Measurements from ENCODE around the gene RRP15.
A peak's percentile ranks its signal among the peaks of the same experiment; 100 is the strongest.

The RRP15 gene

GRCh38 chr1:218284917-218285635, at the start of gene RRP15:
TSS of gene RRP15 (plus strand) at chr1:218285293. CDS start at chr1:218285317, 24 bp downstream.
- intact Hi-C loops (cut with DNase I): no loop called here
- DNase-seq: peak; percentile 81 to 96 (median 89)

- intact Hi-C loops (cut with DNase I): no loop called here
- DNase-seq: no peak
Measured at GRCh38 chr1:218242171-218242570, 42.9 kb upstream of the RRP15 start.

GRCh38 chr1:218247339-218247738, 37.8 kb upstream of the RRP15 start:
- intact Hi-C loops (cut with DNase I): no loop called here
- no peak for DNase-seq

GRCh38 chr1:218249338-218250140, 35.6 kb upstream of the RRP15 start:
- intact Hi-C loops (cut with DNase I): no loop called here
- DNase-seq: peak in 1 of 42 donors; percentile 1

- DNase-seq: no peak
- intact Hi-C loops (cut with DNase I): no loop called here
Measured at GRCh38 chr1:218250492-218250891, 34.6 kb upstream of the RRP15 start.

GRCh38 chr1:218254296-218254946, 30.7 kb upstream of the RRP15 start:
- DNase-seq: no peak
- intact Hi-C loops (cut with DNase I): no loop called here

- DNase-seq: no peak
- intact Hi-C loops (cut with DNase I): no loop called here
Measured at GRCh38 chr1:218255090-218255489, 30.0 kb upstream of the RRP15 start.

- intact Hi-C loops (cut with DNase I): no loop called here
- DNase-seq: no peak
Measured at GRCh38 chr1:218257371-218257770, 27.7 kb upstream of the RRP15 start.

GRCh38 chr1:218257971-218258370, 27.1 kb upstream of the RRP15 start:
- DNase-seq: no peak
- intact Hi-C loops (cut with DNase I): no loop called here

- intact Hi-C loops (cut with DNase I): no loop called here
- DNase-seq: no peak
Measured at GRCh38 chr1:218259339-218259738, 25.8 kb upstream of the RRP15 start.

- no peak for DNase-seq
- intact Hi-C loops (cut with DNase I): no loop called here
Measured at GRCh38 chr1:218259800-218260199, 25.3 kb upstream of the RRP15 start.

- no peak for DNase-seq
- intact Hi-C loops (cut with DNase I): no loop called here
Measured at GRCh38 chr1:218262259-218262658, 22.8 kb upstream of the RRP15 start.

- no peak for DNase-seq
- intact Hi-C loops (cut with DNase I): no loop called here
Measured at GRCh38 chr1:218266356-218266755, 18.7 kb upstream of the RRP15 start.

- intact Hi-C loops (cut with DNase I): no loop called here
- no peak for DNase-seq
Measured at GRCh38 chr1:218272366-218272765, 12.7 kb upstream of the RRP15 start.

- intact Hi-C loops (cut with DNase I): no loop called here
- no peak for DNase-seq
Measured at GRCh38 chr1:218273762-218274479, 11.2 kb upstream of the RRP15 start.

- intact Hi-C loops (cut with DNase I): no loop called here
- no peak for DNase-seq
Measured at GRCh38 chr1:218274511-218274910, 10.6 kb upstream of the RRP15 start.

- intact Hi-C loops (cut with DNase I): no loop called here
- DNase-seq: no peak
Measured at GRCh38 chr1:218275823-218276222, 9.3 kb upstream of the RRP15 start.

- intact Hi-C loops (cut with DNase I): no loop called here
Measured at GRCh38 chr1:218281285-218281684, 3.8 kb upstream of the RRP15 start.

GRCh38 chr1:218284377-218284916, 646 bp upstream of the RRP15 start:
- DNase-seq: peak in 33 of 42 donors; percentile 3 to 62 (median 35)
- intact Hi-C loops (cut with DNase I): no loop called here

More at GRCh38 chr1:218281285-218281684, 3.8 kb upstream of the RRP15 start:
- no peak for DNase-seq
